ENCODE results near the gene SLC23A2.

DNA sequence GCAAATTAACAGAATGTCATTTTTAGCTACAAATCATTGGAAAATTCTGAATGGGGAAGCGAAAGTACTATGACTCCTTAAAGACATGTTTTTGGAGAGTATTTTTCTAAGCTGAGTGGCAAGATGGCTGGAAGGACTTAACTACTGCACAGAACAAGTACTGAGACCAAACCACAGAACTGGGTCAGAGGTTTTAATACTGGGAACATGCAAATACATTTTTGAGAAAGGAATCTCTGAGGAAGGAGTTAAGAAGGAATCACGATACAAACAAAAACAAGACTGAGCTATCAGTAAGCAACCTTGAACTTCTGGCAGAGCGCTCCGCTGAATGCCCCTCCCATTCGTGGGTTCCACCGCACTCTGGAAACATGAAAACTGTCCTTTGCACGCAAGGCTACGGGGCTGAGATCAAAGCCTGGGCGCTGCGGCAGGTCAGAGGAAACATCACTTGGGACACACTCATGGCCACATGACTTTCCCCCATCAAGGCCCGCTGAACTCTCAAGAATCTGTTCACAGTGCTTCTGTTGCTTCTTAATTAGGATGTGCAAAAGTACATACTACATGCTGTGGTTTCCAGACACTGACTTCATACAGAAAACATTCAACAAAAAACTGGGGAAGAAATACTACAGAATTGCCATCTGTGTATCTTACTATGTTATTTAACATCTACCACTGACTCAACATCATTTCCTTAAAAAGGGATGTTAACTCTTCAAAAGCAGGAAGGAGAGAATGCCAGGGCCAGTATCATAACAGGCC is 27.8 kb downstream of the SLC23A2 start:
- no peak for TF ChIP-seq CTCF (IDR thresholded peaks at IDR 0.05)
- no peak for TF ChIP-seq POLR2A (IDR thresholded peaks at IDR 0.05)
- no peak for TF ChIP-seq EP300 (IDR thresholded peaks at IDR 0.05; ENCODE audit: low read depth)
- TF ChIP-seq POLR2AphosphoS5 (IDR thresholded peaks at IDR 0.05): peak in 1 of 3 donors; percentile 12
